PC-3 (cell line): ENCODE results near the gene POPDC2.

Source experiments
- EZH2 ChIP-seq: fragments of 300-600 bp; sonication (generic); IDR thresholded peaks from one replicate; pipeline ENCODE4 v1.6.1; 2017; ENCODE audit warnings: antibody characterized with exemption, mild to moderate bottlenecking, low read length; ENCODE audit not compliant: unreplicated experiment
- EZH2phosphoT487 ChIP-seq: fragments of 300-600 bp; sonication (generic); IDR thresholded peaks from 2 replicates; pipeline ENCODE4 v1.6.1; 2018; ENCODE audit warnings: mild to moderate bottlenecking, antibody characterized with exemption, low read length, borderline replicate concordance
- TF ChIP-seq, protein P1 (sequence below): fragments of 300-600 bp; sonication (generic); conservative IDR thresholded peaks from 2 replicates; pipeline ENCODE4 v1.5.1; 2017; ENCODE audit warnings: antibody characterized with exemption, low read depth, mild to moderate bottlenecking, low read length

DNA sequence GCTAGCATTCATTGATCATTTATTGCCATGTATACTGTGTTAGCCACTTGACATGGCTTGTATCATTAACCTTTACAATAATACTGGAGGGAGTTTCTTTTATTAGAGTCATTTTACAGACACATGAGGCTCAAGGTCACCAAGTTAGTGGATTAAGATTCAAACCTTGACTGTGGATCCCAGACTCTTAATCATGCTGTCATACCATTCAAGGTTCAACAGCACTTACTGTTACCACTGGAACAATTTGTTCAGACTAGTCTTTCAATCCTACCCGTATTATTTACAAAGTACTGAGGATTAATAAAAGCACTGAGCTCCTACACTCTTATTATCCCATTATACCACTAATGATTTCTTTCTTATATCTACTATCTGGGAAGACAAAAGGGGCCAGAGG lies 15.6 kb upstream of the POPDC2 start:
- TF ChIP-seq, protein P1, sequence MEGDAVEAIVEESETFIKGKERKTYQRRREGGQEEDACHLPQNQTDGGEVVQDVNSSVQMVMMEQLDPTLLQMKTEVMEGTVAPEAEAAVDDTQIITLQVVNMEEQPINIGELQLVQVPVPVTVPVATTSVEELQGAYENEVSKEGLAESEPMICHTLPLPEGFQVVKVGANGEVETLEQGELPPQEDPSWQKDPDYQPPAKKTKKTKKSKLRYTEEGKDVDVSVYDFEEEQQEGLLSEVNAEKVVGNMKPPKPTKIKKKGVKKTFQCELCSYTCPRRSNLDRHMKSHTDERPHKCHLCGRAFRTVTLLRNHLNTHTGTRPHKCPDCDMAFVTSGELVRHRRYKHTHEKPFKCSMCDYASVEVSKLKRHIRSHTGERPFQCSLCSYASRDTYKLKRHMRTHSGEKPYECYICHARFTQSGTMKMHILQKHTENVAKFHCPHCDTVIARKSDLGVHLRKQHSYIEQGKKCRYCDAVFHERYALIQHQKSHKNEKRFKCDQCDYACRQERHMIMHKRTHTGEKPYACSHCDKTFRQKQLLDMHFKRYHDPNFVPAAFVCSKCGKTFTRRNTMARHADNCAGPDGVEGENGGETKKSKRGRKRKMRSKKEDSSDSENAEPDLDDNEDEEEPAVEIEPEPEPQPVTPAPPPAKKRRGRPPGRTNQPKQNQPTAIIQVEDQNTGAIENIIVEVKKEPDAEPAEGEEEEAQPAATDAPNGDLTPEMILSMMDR = no peak
- no peak for TF ChIP-seq EZH2phosphoT487
- TF ChIP-seq EZH2 = no peak
